ENCODE measurements around the gene RAB3GAP2. TPM values are rescaled to one million over a fixed set of nuclear protein-coding genes. Genes with fewer than 3 reads are reported as not detected.

Gene RAB3GAP2
- total RNA-seq, 3 donors from 2014 or later = 27.9 to 35.0 (median 31.1) TPM

DNA sequence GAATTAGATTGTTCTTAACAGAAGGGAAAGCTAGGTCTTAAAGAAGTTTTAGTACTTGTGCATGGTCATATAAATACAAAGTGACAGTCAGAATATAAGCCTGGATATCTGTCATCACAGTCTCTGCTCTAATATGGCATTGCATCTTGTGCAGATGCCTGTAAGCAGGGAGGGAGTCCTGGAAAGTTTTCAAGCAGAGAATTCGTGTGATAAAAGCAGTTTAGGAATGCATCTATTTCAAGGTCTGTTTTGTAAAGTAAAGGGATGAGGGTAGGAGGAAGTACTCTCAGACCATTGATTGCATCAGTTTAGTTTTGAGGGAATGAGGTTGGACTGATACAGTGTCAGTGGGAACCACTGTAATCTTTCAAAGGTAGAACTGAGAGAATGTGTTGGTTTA is 147.7 kb downstream of the RAB3GAP2 start:
- ATAC-seq (peak; percentile 6), DNase-seq (no peak)
- Histone ChIP-seq H3K4me3 (no peak overlapping the region), H3K9me3 (no peaks in the 10 kb centered on the region), H3K36me3 (ENCODE audit: low read depth) (no peaks in the 10 kb centered on the region), H3K4me1 (ENCODE audit: low read depth) (peaks cover 10% of the 10 kb centered on the region)
- intact Hi-C loops (cut with DNase I, micrococcal nuclease) = no loop called here
- TF ChIP-seq CTCF (IDR thresholded peaks at IDR 0.05) = no peak

DNA sequence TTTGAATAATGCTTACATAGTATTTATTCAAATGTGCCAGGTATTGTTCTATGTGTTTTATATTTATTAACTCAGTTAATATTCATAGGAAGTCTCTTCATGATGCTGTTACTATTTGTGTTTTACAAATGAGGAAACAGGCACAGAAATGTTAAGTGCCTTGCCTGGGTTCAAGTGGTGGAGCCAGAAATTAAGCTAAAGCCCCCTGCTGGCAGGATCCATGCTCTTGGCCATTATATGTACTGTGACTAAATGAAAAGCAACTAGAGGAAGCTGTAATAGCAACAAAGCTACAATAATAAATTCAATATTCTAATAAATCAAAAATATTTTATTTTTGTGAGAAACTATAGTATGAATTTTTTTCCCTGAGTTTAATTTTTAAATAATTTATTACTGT is 148.4 kb downstream of the RAB3GAP2 start:
- DNase-seq = peak in 1 of 3 donors; percentile 56
- no peak for ATAC-seq
- TF ChIP-seq CTCF (IDR thresholded peaks at IDR 0.05) = no peak
- Histone ChIP-seq H3K4me3 (no peak overlapping the region), H3K36me3 (ENCODE audit: low read depth) (no peaks in the 10 kb centered on the region), H3K4me1 (ENCODE audit: low read depth) (peaks cover 10% of the 10 kb centered on the region), H3K9me3 (no peaks in the 10 kb centered on the region)
- intact Hi-C loops (cut with DNase I, micrococcal nuclease) = no loop called here

DNA sequence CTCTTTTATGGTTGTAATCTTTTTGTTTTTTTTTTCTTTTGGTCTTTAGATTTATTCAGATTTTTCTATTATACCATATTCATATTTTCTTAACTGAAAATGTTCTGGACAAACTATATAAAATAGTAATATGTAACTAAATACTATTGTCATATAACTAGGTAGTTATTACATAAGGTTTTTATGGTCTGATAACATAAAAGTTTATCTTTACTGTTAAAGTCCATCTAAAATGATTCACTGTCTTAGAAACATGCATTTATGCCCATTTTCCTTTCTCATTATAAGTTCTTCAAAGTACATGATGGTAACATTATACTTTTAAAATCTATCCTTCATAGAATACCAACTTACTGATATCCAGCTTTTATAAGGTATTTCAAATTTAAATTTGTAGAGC is 149.2 kb downstream of the RAB3GAP2 start:
- intact Hi-C loops (cut with DNase I, micrococcal nuclease) = no loop called here
- ATAC-seq = peak; percentile 16
- Histone ChIP-seq H3K9me3 (no peaks in the 10 kb centered on the region), H3K36me3 (ENCODE audit: low read depth) (no peaks in the 10 kb centered on the region), H3K4me1 (ENCODE audit: low read depth) (peaks cover 10% of the 10 kb centered on the region), H3K4me3 (no peak overlapping the region)
- TF ChIP-seq CTCF (IDR thresholded peaks at IDR 0.05) = no peak
- DNase-seq = no peak

GRCh38 chr1:220121791-220122530 is 150.3 kb downstream of the RAB3GAP2 start:
- Histone ChIP-seq H3K4me1 (ENCODE audit: low read depth) (peaks cover 10% of the 10 kb centered on the region), H3K9me3 (no peaks in the 10 kb centered on the region), H3K36me3 (ENCODE audit: low read depth) (no peaks in the 10 kb centered on the region), H3K4me3 (no peak overlapping the region)
- DNase-seq (peak in 1 of 3 donors; percentile 44), ATAC-seq (peak; percentile 89)
- TF ChIP-seq CTCF (IDR thresholded peaks at IDR 0.05) = no peak
- intact Hi-C loops (cut with DNase I, micrococcal nuclease) = no loop called here

GRCh38 chr1:220119043-220119512 is 153.2 kb downstream of the RAB3GAP2 start:
- H3K4me3 ChIP-seq = no peak overlapping the region
- intact Hi-C loops (cut with DNase I, micrococcal nuclease) = no loop called here
- peak in 1 of 3 donors; percentile 30 for DNase-seq

More at GRCh38 chr1:220119043-220119512, 153.2 kb downstream of the RAB3GAP2 start:
- no peaks in the 10 kb centered on the region for H3K36me3 ChIP-seq (ENCODE audit: low read depth)
- TF ChIP-seq CTCF (IDR thresholded peaks at IDR 0.05) = no peak
- no peaks in the 10 kb centered on the region for H3K9me3 ChIP-seq
- H3K4me1 ChIP-seq (ENCODE audit: low read depth) = peaks cover 10% of the 10 kb centered on the region
- ATAC-seq = peak; percentile 92
